ENCODE measurements around the gene GPR17. TPM values are rescaled to one million over a fixed set of nuclear protein-coding genes. Genes with fewer than 3 reads are reported as not detected.

GPR17 gene
- total RNA-seq, 1 experiment from 2014 or later: 0.35 TPM

DNA sequence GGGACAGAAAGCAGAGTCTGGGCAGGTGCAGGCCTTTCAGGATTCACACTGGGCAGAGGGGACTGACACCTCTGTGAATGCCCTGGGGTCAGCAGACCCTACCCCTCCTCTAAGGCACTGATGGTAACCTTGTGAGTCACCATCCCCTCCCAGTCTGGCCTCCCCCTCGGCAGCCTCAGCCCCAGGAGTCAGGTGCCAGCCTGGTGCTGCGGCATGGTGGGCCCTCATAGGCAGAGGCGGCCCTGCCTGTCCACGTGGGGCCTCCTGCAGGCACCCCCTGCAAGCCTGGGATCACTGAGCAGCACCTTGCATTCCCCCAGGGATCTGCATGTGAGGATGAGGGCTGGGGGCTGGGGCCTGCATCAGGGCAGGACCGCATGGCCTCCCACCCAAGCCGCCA is 4.8 kb upstream of the GPR17 start:
- H3K27ac Mint-ChIP-seq: no peak overlapping the region
- Histone ChIP-seq H3K9ac (ENCODE audit: extremely low read depth, insufficient read length, low read length) (no peak overlapping the region), H4K8ac (replicated peaks; ENCODE audit: insufficient read length, low read depth, low read length) (no peak overlapping the region), H2BK120ac (ENCODE audit: low read depth, low read length, poor library complexity, severe bottlenecking) (no peak overlapping the region), H3K27me3 (ENCODE audit: insufficient read depth, low read length) (no peaks in the 10 kb centered on the region), H3K4ac (ENCODE audit: low read depth, low read length) (no peak overlapping the region), H3K14ac (ENCODE audit: insufficient read depth, low read length) (no peak overlapping the region), H4K91ac (ENCODE audit: insufficient read length, low read depth, low read length) (no peak overlapping the region), H3K27ac (ENCODE audit: insufficient read length, low read depth, low read length) (no peak overlapping the region), H3K23ac (ENCODE audit: insufficient read length, low read depth, low read length) (no peak overlapping the region), H3K4me2 (ENCODE audit: insufficient read depth, insufficient read length, low read length) (no peak overlapping the region), H4K5ac (ENCODE audit: insufficient read length, low read depth, low read length) (no peak overlapping the region), H2BK20ac (ENCODE audit: low read depth, low read length, poor library complexity, severe bottlenecking) (no peak overlapping the region), H2AFZ (ENCODE audit: low read length) (no peak overlapping the region), H3K56ac (ENCODE audit: insufficient read length, low read depth, low read length) (no peak overlapping the region), H2BK5ac (ENCODE audit: insufficient read length, low read length) (no peak overlapping the region), H3K9me3 (ENCODE audit: control insufficient read depth, low read depth, low read length) (no peaks in the 10 kb centered on the region), H2BK12ac (ENCODE audit: insufficient read length, low read depth, low read length) (no peak overlapping the region), H2BK15ac (ENCODE audit: low read depth, low read length) (no peak overlapping the region), H3K79me1 (ENCODE audit: insufficient read depth, low read depth, low read length, poor library complexity, severe bottlenecking) (no peaks in the 10 kb centered on the region), H3K23me2 (ENCODE audit: insufficient read length, low read depth, low read length, poor library complexity, severe bottlenecking) (no peaks in the 10 kb centered on the region), H3K4me1 (ENCODE audit: insufficient read depth, low read length) (no peaks in the 10 kb centered on the region; the same call in 1 of the 2 replicates), H3T11ph (ENCODE audit: low read length) (no peak overlapping the region), H2AK5ac (ENCODE audit: insufficient read length, low read length) (no peak overlapping the region), H3K79me2 (ENCODE audit: insufficient read depth, low read length) (no peaks in the 10 kb centered on the region), H4K20me1 (ENCODE audit: control insufficient read depth, insufficient read depth, insufficient read length) (no peaks in the 10 kb centered on the region), H3K18ac (ENCODE audit: insufficient read length, low read depth, low read length) (no peak overlapping the region)
- H3K27me3 Mint-ChIP-seq (ENCODE audit: low read depth): peaks cover 2% of the 10 kb centered on the region; the same call in 1 of the 2 replicates
- no peak for DNase-seq
- peaks cover 8 to 16% of the 10 kb centered on the region in 2 experiments for H3K4me1 Mint-ChIP-seq
- H3K36me3 Mint-ChIP-seq (ENCODE audit: insufficient read depth in 1 of 3, low read depth in 3 of 3): no peaks in the 10 kb centered on the region
- no CpG with 5 or more reads among the region's 6 CpGs for WGBS (ENCODE audit: extremely low coverage, insufficient read length, low lambda C conversion rate)
- H3K4me3 Mint-ChIP-seq: no peak overlapping the region
- no peak for TF ChIP-seq CTCF (conservative IDR thresholded peaks at IDR 0.05)
- H3K9me3 Mint-ChIP-seq: no peaks in the 10 kb centered on the region

Data from H9 (cell line).